SK-N-SH (cell line): ENCODE data around the gene HNRNPUL1. TPM values are rescaled to one million over a fixed set of nuclear protein-coding genes. Genes with fewer than 3 reads are reported as not detected.

Experiments used
- CTCF ChIA-PET: fragments of 300-600, 350-600 bp; formaldehyde crosslinking; extraction: SDS; loops from one replicate; lab custom pipeline; 2021; lab: Yijun Ruan, JAX
- POLR2A ChIA-PET: fragments of 350-600 bp; sonication (Branson Sonifier 250); formaldehyde crosslinking; extraction: SDS; loops from one replicate; lab custom pipeline; 2020; ENCODE audit warnings: antibody characterized with exemption, inconsistent platforms; lab: Yijun Ruan, JAX
- DNase-seq: peaks from one replicate; pipeline ENCODE4 v3.0.0; 2012
- H2AFZ ChIP-seq: fragments of 200-600 bp; sonication (generic); 2 replicates; pipeline ENCODE4 v1.8.1; 2016; ENCODE audit warnings: antibody characterized with exemption, mild to moderate bottlenecking, low read depth
- H3F3A ChIP-seq: fragments of 200-600 bp; sonication (generic); replicated peaks from 2 replicates; pipeline ENCODE3; 2016; ENCODE audit warnings: antibody characterized with exemption, mild to moderate bottlenecking; ENCODE audit not compliant: insufficient read depth
- H3K27ac ChIP-seq, 2 experiments: fragments of 200-500 bp in 1 of 2; fragments of 200-600 bp in 1 of 2; sonication (Bioruptor generic) in 1 of 2; sonication (generic), shearing (Covaris generic) in 1 of 2; 2 replicates each; pipeline versions ENCODE4 v1.5.1 to v1.6.1; 2014 to 2016; ENCODE audit warnings: low read depth in 2 of 2, inconsistent platforms in 1 of 2, low read length in 1 of 2, mild to moderate bottlenecking in 1 of 2, mixed read lengths in 1 of 2
- H3K27me3 ChIP-seq: fragments of 200-600 bp; sonication (generic), shearing (Covaris generic); 2 replicates; pipeline ENCODE4 v1.6.1; 2016; ENCODE audit warnings: mixed run types; ENCODE audit not compliant: insufficient read depth
- H3K36me3 ChIP-seq, 2 experiments: fragments of 200-500 bp in 1 of 2; fragments of 200-600 bp in 1 of 2; sonication (Bioruptor generic) in 1 of 2; sonication (generic) in 1 of 2; replicated peaks in 1 of 2; 2 replicates each; pipeline versions ENCODE3 to v1.5.1; 2014 to 2016; ENCODE audit warnings: low read length in 1 of 2, mild to moderate bottlenecking in 1 of 2; ENCODE audit not compliant: insufficient read depth in 2 of 2, control insufficient read depth in 1 of 2
- H3K4me1 ChIP-seq, 2 experiments: fragments of 200-500 bp in 1 of 2; fragments of 200-600 bp in 1 of 2; sonication (Bioruptor generic) in 1 of 2; sonication (generic), shearing (Covaris generic) in 1 of 2; 2 replicates each; pipeline versions ENCODE4 v1.5.1 to v1.6.1; 2014 to 2016; ENCODE audit warnings: low read depth in 1 of 2, low read length in 1 of 2, mixed run types in 1 of 2; ENCODE audit not compliant: insufficient read depth in 2 of 2, control insufficient read depth in 1 of 2
- H3K4me2 ChIP-seq: fragments of 200-600 bp; sonication (generic), shearing (Covaris generic); 2 replicates; pipeline ENCODE4 v1.6.1; 2017; ENCODE audit warnings: mixed run types
- H3K4me3 ChIP-seq, 2 experiments: fragments of 200-500 bp in 1 of 2; fragments of 200-600 bp in 1 of 2; sonication (Bioruptor generic) in 1 of 2; sonication (generic), shearing (Covaris generic) in 1 of 2; 2 replicates each; pipeline versions ENCODE4 v1.5.1 to v1.8.1; 2014 to 2016; ENCODE audit warnings: low read depth in 2 of 2, inconsistent platforms in 1 of 2, low read length in 1 of 2, mild to moderate bottlenecking in 1 of 2, mixed read lengths in 1 of 2, moderate library complexity in 1 of 2
- H3K79me2 ChIP-seq: fragments of 200-600 bp; sonication (generic); 2 replicates; pipeline ENCODE4 v1.8.1; 2017; ENCODE audit warnings: mild to moderate bottlenecking; ENCODE audit not compliant: insufficient read depth
- H3K9ac ChIP-seq: fragments of 200-600 bp; sonication (generic); 2 replicates; pipeline ENCODE4 v1.6.1; 2017; ENCODE audit warnings: mixed run types
- H3K9me2 ChIP-seq: fragments of 200-600 bp; sonication (generic); 2 replicates; pipeline ENCODE4 v1.6.1; 2017; ENCODE audit warnings: mixed run types
- H3K9me3 ChIP-seq: fragments of 200-600 bp; sonication (generic); 2 replicates; pipeline ENCODE4 v1.6.1; 2017; ENCODE audit warnings: mixed run types, mild to moderate bottlenecking, moderate library complexity
- H4K20me1 ChIP-seq: fragments of 200-600 bp; sonication (generic); 2 replicates; pipeline ENCODE4 v1.6.1; 2017; ENCODE audit warnings: mild to moderate bottlenecking, mixed run types; ENCODE audit not compliant: insufficient read depth
- EZH2phosphoT487 ChIP-seq: fragments of 200-600 bp; sonication (generic); IDR thresholded peaks from 2 replicates; pipeline ENCODE4 v1.6.1; 2017; ENCODE audit warnings: low read depth, mixed run types, mild to moderate bottlenecking, antibody characterized with exemption, moderate library complexity, borderline replicate concordance
- FOSL2 ChIP-seq: IDR thresholded peaks from 2 replicates; pipeline ENCODE4 v1.4.0; 2012; ENCODE audit warnings: low read depth, mild to moderate bottlenecking, moderate library complexity, borderline replicate concordance
- FOXM1 ChIP-seq: IDR thresholded peaks from 2 replicates; pipeline ENCODE4 v1.4.0; 2012; ENCODE audit warnings: low read depth, mild to moderate bottlenecking
- GATA2 ChIP-seq: sonication (generic); formaldehyde crosslinking; IDR thresholded peaks from 2 replicates; pipeline ENCODE4 v1.5.0; 2020; ENCODE audit warnings: mild to moderate bottlenecking, missing genetic modification reagents
- MEF2A ChIP-seq: IDR thresholded peaks from 2 replicates; pipeline ENCODE4 v1.4.0; 2012; ENCODE audit warnings: low read depth, borderline replicate concordance
- NFIC ChIP-seq: IDR thresholded peaks from 2 replicates; pipeline ENCODE4 v1.4.0; 2012; ENCODE audit warnings: borderline replicate concordance
- PBX3 ChIP-seq: IDR thresholded peaks from 2 replicates; pipeline ENCODE4; 2012
- POLR2AphosphoS5 ChIP-seq: IDR thresholded peaks from 2 replicates; pipeline ENCODE4 v1.6.1; 2012; ENCODE audit warnings: low read depth, low read length
- RFX5 ChIP-seq: IDR thresholded peaks from 2 replicates; pipeline ENCODE4 v1.6.1; 2012; ENCODE audit warnings: mild to moderate bottlenecking, improper control_type of control experiment, low read length
- RXRA ChIP-seq: IDR thresholded peaks from 2 replicates; pipeline ENCODE4 v1.4.0; 2012; ENCODE audit warnings: low read depth, mild to moderate bottlenecking, borderline replicate concordance
- SIN3A ChIP-seq: IDR thresholded peaks from 2 replicates; pipeline ENCODE4 v1.6.1; 2012; ENCODE audit warnings: low read depth, mild to moderate bottlenecking, low read length, moderate library complexity, borderline replicate concordance
- SMC3 ChIP-seq: IDR thresholded peaks from 2 replicates; pipeline ENCODE4 v1.6.1; 2012; ENCODE audit warnings: low read depth, low read length, improper control_type of control experiment
- YY1 ChIP-seq: IDR thresholded peaks from 2 replicates; pipeline ENCODE4 v1.4.0; 2012; ENCODE audit warnings: low read depth, mild to moderate bottlenecking
- ZBTB33 ChIP-seq: IDR thresholded peaks from 2 replicates; pipeline ENCODE4 v1.4.0; 2012; ENCODE audit warnings: low read depth, borderline replicate concordance
- WGBS: methylation state at CpG from one replicate; pipeline ENCODE4 v1.1.6; 2017; ENCODE audit warnings: low lambda C conversion rate; 5-methylcytosine and 5-hydroxymethylcytosine counted together
- polyA plus RNA-seq, 3 experiments: library from polyadenylated mRNA; depleted of rRNA; stranded (reverse); fragments of >200 nt; gene quantifications; 2 replicates each; pipeline ENCODE4 v1.2.3, GENCODE V29; 2012

Gene HNRNPUL1
- polyA plus RNA-seq, 1 of the 3 experiments (the other 2 are of a cell fraction), result 41.5 TPM

- no peak for TF ChIP-seq EZH2phosphoT487
- no peak for TF ChIP-seq GATA2
- peak; percentile 47; the same call in 1 of the 2 replicates for TF ChIP-seq ZBTB33
- TF ChIP-seq PBX3, result peak; percentile 63; the same call in 1 of the 2 replicates
- no peak for TF ChIP-seq NFIC
- peak; percentile 79 for TF ChIP-seq RFX5
- TF ChIP-seq SIN3A, result peak; percentile 48; the same call in 1 of the 2 replicates
- TF ChIP-seq FOXM1, result peak; percentile 24; the same call in 1 of the 2 replicates
- TF ChIP-seq MEF2A, result no peak
- TF ChIP-seq, all 33 proteins: peak for 16
These were observed at the start of gene HNRNPUL1 (continued) for GRCh38 chr19:41263850-41264580.

- TF ChIP-seq SMC3 (no peak), POLR2AphosphoS5 (no peak), EZH2phosphoT487 (no peak), FOSL2 (no peak), RXRA (no peak), YY1 (no peak)
- no peaks in the 10 kb centered on the region for H3K9me2 ChIP-seq
- no peak overlapping the region for H3K4me2 ChIP-seq
- H3K4me1 ChIP-seq, result peaks cover 0 to 4% of the 10 kb centered on the region in 2 experiments; a peak in 1 of 4 replicates
- POLR2A ChIA-PET, result no interaction called here
- H3K79me2 ChIP-seq, result peaks cover 44% of the 10 kb centered on the region
- WGBS, result 77% methylated on average over 5 of the region's 7 CpGs
- no peak overlapping the region for H3K27ac ChIP-seq
- H3K27me3 ChIP-seq, result no peaks in the 10 kb centered on the region
- H3K4me3 ChIP-seq, result no peak overlapping the region
- no peak overlapping the region for H2AFZ ChIP-seq
- peaks cover 17% of the 10 kb centered on the region for H3F3A ChIP-seq
- DNase-seq, result no peak
- no peaks in the 10 kb centered on the region for H3K9me3 ChIP-seq
- H3K36me3 ChIP-seq, result peaks cover 0 to 6% of the 10 kb centered on the region in 2 experiments
- CTCF ChIA-PET, result no interaction called here
- no peaks in the 10 kb centered on the region for H4K20me1 ChIP-seq
- no peak overlapping the region for H3K9ac ChIP-seq
These were observed 46.4 kb upstream of the HNRNPUL1 start for GRCh38 chr19:41217741-41218140.
